HL-60 (cell line): ENCODE measurements around the gene MAPRE2.

Experiments
- DNase-seq, 2 experiments: peaks; one replicate each; pipeline ENCODE4 v3.0.0-alpha.2; 2010 to 2020; ENCODE audit warnings: low read depth in 1 of 2, low spot score in 1 of 2
- H3K27ac ChIP-seq: fragments of 250-450 bp; sonication (Bioruptor Pico); replicated peaks from 2 replicates; pipeline ENCODE4 v1.5.1; 2020; ENCODE audit warnings: mild to moderate bottlenecking, moderate library complexity
- H3K27me3 ChIP-seq: fragments of 250-450 bp; sonication (Bioruptor Pico); 2 replicates; pipeline ENCODE4 v1.5.1; 2021; ENCODE audit warnings: mild to moderate bottlenecking, moderate library complexity; ENCODE audit not compliant: insufficient read depth, poor library complexity, severe bottlenecking
- H3K4me3 ChIP-seq: replicated peaks from 2 replicates; pipeline ENCODE4 v1.5.1; 2011; ENCODE audit warnings: mild to moderate bottlenecking, control low read depth, low read length; ENCODE audit not compliant: insufficient read depth
- GABPA ChIP-seq: IDR thresholded peaks from 2 replicates; pipeline ENCODE4 v1.6.1; 2012; ENCODE audit warnings: low read depth
- POLR2AphosphoS5 ChIP-seq: IDR thresholded peaks from 2 replicates; pipeline ENCODE4 v1.6.1; 2012; ENCODE audit warnings: low read depth
- SPI1 ChIP-seq: IDR thresholded peaks from 2 replicates; pipeline ENCODE4 v1.6.1; 2012; ENCODE audit warnings: low read depth, mild to moderate bottlenecking, borderline replicate concordance
- TF ChIP-seq, protein P1 (sequence below): IDR thresholded peaks from 2 replicates; pipeline ENCODE4 v1.6.1; 2012; ENCODE audit warnings: low read depth; ENCODE audit not compliant: insufficient replicate concordance
- TF ChIP-seq, protein P2 (sequence below): IDR thresholded peaks from one replicate; pipeline ENCODE4 v1.5.1; 2011; ENCODE audit warnings: low read length, control low read depth, inconsistent platforms; ENCODE audit not compliant: insufficient read depth

Gene MAPRE2

DNA sequence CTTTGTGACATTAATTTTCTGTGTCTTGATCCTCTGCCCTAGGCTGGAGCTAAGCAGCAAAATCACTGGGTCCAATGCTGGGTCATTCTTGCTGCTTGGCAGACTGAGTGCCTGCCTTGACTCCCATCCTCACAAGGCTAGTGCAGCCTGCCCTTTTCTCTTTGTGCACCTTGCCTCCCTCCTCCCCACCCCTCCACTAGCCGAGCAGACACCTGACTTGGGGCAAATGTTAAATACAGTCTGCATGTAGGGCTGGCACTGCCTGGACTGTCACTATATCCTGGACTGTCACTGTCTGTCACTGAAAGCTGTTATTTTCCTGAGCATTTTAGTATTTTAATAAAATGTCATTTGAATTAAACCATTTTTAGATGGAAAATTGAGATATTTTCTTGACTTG lies 33.4 kb downstream of the MAPRE2 start:
- DNase-seq, result no peak
- TF ChIP-seq, protein P1, sequence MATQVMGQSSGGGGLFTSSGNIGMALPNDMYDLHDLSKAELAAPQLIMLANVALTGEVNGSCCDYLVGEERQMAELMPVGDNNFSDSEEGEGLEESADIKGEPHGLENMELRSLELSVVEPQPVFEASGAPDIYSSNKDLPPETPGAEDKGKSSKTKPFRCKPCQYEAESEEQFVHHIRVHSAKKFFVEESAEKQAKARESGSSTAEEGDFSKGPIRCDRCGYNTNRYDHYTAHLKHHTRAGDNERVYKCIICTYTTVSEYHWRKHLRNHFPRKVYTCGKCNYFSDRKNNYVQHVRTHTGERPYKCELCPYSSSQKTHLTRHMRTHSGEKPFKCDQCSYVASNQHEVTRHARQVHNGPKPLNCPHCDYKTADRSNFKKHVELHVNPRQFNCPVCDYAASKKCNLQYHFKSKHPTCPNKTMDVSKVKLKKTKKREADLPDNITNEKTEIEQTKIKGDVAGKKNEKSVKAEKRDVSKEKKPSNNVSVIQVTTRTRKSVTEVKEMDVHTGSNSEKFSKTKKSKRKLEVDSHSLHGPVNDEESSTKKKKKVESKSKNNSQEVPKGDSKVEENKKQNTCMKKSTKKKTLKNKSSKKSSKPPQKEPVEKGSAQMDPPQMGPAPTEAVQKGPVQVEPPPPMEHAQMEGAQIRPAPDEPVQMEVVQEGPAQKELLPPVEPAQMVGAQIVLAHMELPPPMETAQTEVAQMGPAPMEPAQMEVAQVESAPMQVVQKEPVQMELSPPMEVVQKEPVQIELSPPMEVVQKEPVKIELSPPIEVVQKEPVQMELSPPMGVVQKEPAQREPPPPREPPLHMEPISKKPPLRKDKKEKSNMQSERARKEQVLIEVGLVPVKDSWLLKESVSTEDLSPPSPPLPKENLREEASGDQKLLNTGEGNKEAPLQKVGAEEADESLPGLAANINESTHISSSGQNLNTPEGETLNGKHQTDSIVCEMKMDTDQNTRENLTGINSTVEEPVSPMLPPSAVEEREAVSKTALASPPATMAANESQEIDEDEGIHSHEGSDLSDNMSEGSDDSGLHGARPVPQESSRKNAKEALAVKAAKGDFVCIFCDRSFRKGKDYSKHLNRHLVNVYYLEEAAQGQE, result no peak
- TF ChIP-seq SPI1 (no peak), POLR2AphosphoS5 (no peak), GABPA (no peak)
- TF ChIP-seq, protein P2, sequence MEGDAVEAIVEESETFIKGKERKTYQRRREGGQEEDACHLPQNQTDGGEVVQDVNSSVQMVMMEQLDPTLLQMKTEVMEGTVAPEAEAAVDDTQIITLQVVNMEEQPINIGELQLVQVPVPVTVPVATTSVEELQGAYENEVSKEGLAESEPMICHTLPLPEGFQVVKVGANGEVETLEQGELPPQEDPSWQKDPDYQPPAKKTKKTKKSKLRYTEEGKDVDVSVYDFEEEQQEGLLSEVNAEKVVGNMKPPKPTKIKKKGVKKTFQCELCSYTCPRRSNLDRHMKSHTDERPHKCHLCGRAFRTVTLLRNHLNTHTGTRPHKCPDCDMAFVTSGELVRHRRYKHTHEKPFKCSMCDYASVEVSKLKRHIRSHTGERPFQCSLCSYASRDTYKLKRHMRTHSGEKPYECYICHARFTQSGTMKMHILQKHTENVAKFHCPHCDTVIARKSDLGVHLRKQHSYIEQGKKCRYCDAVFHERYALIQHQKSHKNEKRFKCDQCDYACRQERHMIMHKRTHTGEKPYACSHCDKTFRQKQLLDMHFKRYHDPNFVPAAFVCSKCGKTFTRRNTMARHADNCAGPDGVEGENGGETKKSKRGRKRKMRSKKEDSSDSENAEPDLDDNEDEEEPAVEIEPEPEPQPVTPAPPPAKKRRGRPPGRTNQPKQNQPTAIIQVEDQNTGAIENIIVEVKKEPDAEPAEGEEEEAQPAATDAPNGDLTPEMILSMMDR, result no peak
- Histone ChIP-seq H3K4me3 (no peak overlapping the region), H3K27ac (no peak overlapping the region), H3K27me3 (no peaks in the 10 kb centered on the region)

GRCh38 chr18:35075132-35075531 lies 33.9 kb downstream of the MAPRE2 start:
- DNase-seq, result no peak
- Histone ChIP-seq H3K27me3 (no peaks in the 10 kb centered on the region), H3K4me3 (no peak overlapping the region), H3K27ac (no peak overlapping the region)
- no peak for TF ChIP-seq POLR2AphosphoS5
- no peak for TF ChIP-seq SPI1
- TF ChIP-seq GABPA, result no peak
- TF ChIP-seq, protein P1, result no peak
- TF ChIP-seq, protein P2, result no peak

DNA sequence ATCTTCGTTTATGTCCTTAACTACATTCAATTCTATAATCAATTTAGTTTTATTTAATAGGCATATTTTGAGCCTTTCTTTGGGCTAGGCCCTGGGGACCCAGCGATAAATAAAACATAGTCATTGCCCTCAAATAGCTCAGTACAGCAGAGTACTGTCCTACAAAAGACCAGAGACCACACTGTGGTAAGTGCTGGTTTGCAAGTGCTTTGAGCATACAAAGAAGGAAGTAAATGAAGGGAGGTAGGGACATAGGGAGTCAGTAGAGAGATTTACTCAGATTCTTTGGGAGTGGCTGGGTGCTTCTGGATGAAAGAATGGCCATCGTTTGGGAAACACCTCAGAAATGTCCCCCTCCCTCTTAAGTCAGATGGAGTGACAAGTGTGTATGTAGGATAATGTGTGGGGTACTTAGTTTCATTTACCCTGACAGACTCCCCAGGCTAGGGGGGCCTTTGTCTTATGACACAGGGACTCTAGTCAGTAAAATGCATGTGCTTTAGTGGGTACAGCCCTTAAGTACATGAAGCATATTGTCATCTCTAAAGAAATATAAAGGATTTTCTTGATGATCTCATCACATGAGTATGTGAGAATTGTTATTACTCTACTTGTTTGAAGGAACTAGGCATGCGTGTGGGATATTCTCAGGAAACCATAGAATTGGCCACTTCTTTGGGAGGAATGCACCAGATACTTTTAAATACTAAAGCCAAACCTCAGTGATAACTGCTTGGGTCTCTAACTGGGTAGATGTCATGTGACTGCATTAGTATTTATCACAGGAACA lies 35.1 kb downstream of the MAPRE2 start:
- no peaks in the 10 kb centered on the region for H3K27me3 ChIP-seq

More for the DNA sequence above, 35.1 kb downstream of the MAPRE2 start:
- H3K4me3 ChIP-seq, result no peak overlapping the region
- no peak for TF ChIP-seq GABPA
- TF ChIP-seq, protein P2, result no peak
- no peak for TF ChIP-seq POLR2AphosphoS5
- no peak for TF ChIP-seq SPI1
- TF ChIP-seq, protein P1, result no peak
- no peak for DNase-seq
- H3K27ac ChIP-seq, result no peak overlapping the region
